VCaP (cell line): ENCODE measurements around the gene FANCE.
A peak's percentile ranks its signal among the peaks of the same experiment; 100 is the strongest.

Source experiments
- H3K27ac ChIP-seq: fragments of 450-650 bp; 2 replicates; pipeline ENCODE4 v1.5.1; 2017
- CTCF ChIP-seq: fragments of 450-650 bp; conservative IDR thresholded peaks from 2 replicates; pipeline ENCODE4 v1.5.1; 2017; ENCODE audit warnings: mild to moderate bottlenecking, moderate library complexity

Gene FANCE

GRCh38 chr6:35425284-35425683, 26.9 kb upstream of the FANCE start:
- no peak for TF ChIP-seq CTCF
- H3K27ac ChIP-seq, result no peak overlapping the region

DNA sequence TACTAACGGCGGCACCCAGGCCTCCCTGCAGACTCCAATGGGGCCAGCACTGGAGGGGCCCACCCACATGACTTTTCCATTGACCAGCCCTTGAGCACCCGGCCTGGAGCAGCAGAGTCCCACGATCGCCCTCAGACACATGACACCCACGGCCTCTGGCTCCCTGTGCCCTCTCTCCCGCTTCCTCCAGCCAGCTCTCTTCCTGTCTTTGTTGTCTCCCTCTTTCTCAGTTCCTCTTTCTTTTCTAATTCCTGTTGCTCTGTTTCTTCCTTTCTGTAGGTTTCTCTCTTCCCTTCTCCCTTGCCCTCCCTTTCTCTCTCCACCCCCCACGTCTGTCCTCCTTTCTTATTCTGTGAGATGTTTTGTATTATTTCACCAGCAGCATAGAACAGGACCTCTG, 26.1 kb upstream of the FANCE start:
- no peak for TF ChIP-seq CTCF
- H3K27ac ChIP-seq, result no peak overlapping the region

- no peak overlapping the region for H3K27ac ChIP-seq
- no peak for TF ChIP-seq CTCF
These were observed 24.7 kb upstream of the FANCE start for GRCh38 chr6:35427435-35427834.

DNA sequence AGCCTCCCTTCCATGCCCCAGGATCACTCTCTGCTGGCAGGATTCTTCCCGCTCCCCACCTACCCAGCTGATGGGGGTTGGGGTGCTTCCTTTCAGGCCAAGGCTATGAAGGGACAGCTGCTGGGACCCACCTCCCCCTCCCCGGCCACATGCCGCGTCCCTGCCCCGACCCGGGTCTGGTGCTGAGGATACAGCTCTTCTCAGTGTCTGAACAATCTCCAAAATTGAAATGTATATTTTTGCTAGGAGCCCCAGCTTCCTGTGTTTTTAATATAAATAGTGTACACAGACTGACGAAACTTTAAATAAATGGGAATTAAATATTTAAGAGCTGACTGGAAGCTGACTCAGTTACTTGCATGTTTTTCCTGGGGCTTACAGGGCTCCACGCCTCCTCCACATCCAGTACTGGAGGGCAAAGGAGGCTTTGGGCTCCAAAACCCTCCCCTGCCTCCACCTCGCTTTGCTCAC, 24.3 kb upstream of the FANCE start:
- no peak for TF ChIP-seq CTCF
- H3K27ac ChIP-seq, result no peak overlapping the region

DNA sequence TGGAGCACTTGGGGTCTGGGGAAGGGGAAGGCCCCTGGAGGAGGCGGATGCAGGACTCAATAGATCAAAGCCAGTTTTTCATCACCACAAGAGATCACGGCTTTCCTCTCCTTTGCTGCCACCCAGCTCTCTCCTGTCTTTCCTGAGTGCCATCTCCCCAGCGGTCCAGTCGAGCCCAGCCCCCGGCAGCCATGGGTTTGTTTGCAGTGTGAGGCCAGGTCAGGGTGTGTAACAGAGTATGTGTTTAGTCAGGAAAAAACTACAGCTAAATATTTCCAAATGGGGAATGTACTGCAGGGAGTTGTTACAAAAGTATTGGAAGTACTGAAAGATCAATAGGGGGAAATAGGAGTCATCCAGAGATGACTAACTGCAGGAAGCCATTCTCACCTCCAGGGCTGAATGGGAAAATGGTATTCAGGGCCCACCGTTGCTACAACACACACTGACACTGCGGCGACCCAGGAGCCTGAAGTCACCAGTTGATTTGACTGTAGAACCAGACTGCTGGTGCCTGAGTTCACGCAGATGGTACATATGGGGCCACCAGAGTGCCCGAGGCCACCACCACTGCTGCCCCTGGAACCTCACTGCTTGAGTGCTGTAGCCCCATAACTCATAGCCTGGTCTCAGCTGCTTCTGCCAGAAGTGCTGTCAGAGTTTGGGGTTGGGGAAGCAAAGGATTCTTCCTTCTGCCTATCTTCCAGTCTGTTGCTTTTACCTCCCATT, 23.6 kb upstream of the FANCE start:
- no peak overlapping the region for H3K27ac ChIP-seq

GRCh38 chr6:35429463-35429862, 22.7 kb upstream of the FANCE start:
- H3K27ac ChIP-seq, result no peak overlapping the region
- TF ChIP-seq CTCF, result no peak

More for the DNA sequence above, 23.6 kb upstream of the FANCE start:
- no peak for TF ChIP-seq CTCF

DNA sequence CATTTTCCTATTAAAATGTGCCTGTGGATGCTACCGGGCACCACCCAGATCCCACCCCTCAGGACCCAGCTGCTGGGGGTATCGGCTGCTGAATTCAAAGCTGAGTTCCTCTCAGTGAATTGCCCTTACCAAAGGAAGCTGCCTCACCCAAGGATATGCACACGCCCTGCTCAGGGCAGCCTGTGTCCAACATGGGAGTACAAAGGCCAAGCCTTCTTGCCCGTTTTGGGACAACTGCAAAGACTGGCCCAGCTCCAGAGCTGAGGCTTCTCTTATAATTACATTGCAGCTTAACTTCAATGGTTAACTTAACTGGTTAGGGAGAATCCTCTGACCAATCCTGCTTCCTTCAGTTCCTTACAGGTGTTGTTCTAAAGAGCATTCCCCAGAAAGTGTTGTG, 19.8 kb upstream of the FANCE start:
- TF ChIP-seq CTCF, result no peak

GRCh38 chr6:35432702-35433101, 19.4 kb upstream of the FANCE start:
- peak overlapping the region; percentile 39 for H3K27ac ChIP-seq

More for the DNA sequence above, 19.8 kb upstream of the FANCE start:
- peak overlapping the region; percentile 39 for H3K27ac ChIP-seq
